GM23338 (cell line): ENCODE measurements around the gene GSTM5. TPM values are rescaled to one million over a fixed set of nuclear protein-coding genes. Genes with fewer than 3 reads are reported as not detected.
"Not testable (repeated sequence)": the region's sequence is repeated elsewhere in the genome, so short reads cannot be mapped to it uniquely, and the experiment has no call there.

Source experiments
- ATAC-seq: fragments of 200-7000 bp; cut with Tn5 transposase; 3 replicates; pipeline ENCODE4 v1.9.1; 2020
- DNase-seq: peaks from one replicate; pipeline ENCODE4 v3.0.0-alpha.2; 2015; ENCODE audit warnings: low spot score
- H2AFZ ChIP-seq: fragments of 200-600 bp; sonication (generic); 2 replicates; pipeline ENCODE4 v1.8.0; 2016; ENCODE audit warnings: antibody characterized with exemption, mild to moderate bottlenecking, moderate library complexity
- H3F3A ChIP-seq: fragments of 200-600 bp; sonication (generic); replicated peaks from 2 replicates; pipeline ENCODE4 v1.8.0; 2017; ENCODE audit warnings: antibody characterized with exemption, mixed run types, low read depth
- H3K27ac ChIP-seq: fragments of 200-600 bp; sonication (generic); 2 replicates; pipeline ENCODE4 v1.6.1; 2016; ENCODE audit warnings: low read depth
- H3K27me3 ChIP-seq: fragments of 200-600 bp; sonication (generic); 2 replicates; pipeline ENCODE4 v1.8.0; 2016; ENCODE audit warnings: mild to moderate bottlenecking, mixed run types, moderate library complexity; ENCODE audit not compliant: insufficient read depth
- H3K36me3 ChIP-seq: fragments of 200-600 bp; sonication (generic); 2 replicates; pipeline ENCODE4 v1.8.0; 2016; ENCODE audit warnings: mild to moderate bottlenecking; ENCODE audit not compliant: insufficient read depth
- H3K4me1 ChIP-seq: fragments of 200-600 bp; sonication (generic); 2 replicates; pipeline ENCODE4 v1.8.0; 2016; ENCODE audit warnings: mild to moderate bottlenecking, moderate library complexity; ENCODE audit not compliant: insufficient read depth
- H3K4me2 ChIP-seq: fragments of 200-600 bp; sonication (generic); 2 replicates; pipeline ENCODE4 v1.7.1; 2017; ENCODE audit warnings: mixed run types
- H3K4me3 ChIP-seq: fragments of 200-600 bp; sonication (generic); 2 replicates; pipeline ENCODE4 v1.6.1; 2016; ENCODE audit warnings: mixed run types
- H3K79me2 ChIP-seq: fragments of 200-600 bp; sonication (generic); replicated peaks from 2 replicates; pipeline ENCODE4 v1.8.0; 2017; ENCODE audit warnings: mild to moderate bottlenecking; ENCODE audit not compliant: insufficient read depth
- H3K9me2 ChIP-seq: fragments of 200-600 bp; sonication (generic); 2 replicates; pipeline ENCODE4 v1.8.0; 2017; ENCODE audit not compliant: insufficient read depth
- H4K20me1 ChIP-seq: fragments of 200-600 bp; sonication (generic); replicated peaks from 2 replicates; pipeline ENCODE4 v1.8.0; 2017; ENCODE audit warnings: mild to moderate bottlenecking; ENCODE audit not compliant: insufficient read depth
- H3K27ac Mint-ChIP-seq: 2 replicates; pipeline ENCODE4 v1.8.0; 2020; ENCODE audit warnings: inconsistent platforms, mild to moderate bottlenecking, moderate library complexity, mixed read lengths
- H3K27me3 Mint-ChIP-seq: 3 replicates; pipeline ENCODE4 v1.8.0; 2022; ENCODE audit warnings: low read depth, mild to moderate bottlenecking, moderate library complexity, mixed read lengths, inconsistent platforms; ENCODE audit not compliant: insufficient read depth, poor library complexity
- H3K36me3 Mint-ChIP-seq: 3 replicates; pipeline ENCODE4 v1.8.0; 2021; ENCODE audit warnings: low read depth, mild to moderate bottlenecking, inconsistent platforms, moderate library complexity, mixed read lengths
- H3K4me1 Mint-ChIP-seq: 3 replicates; pipeline ENCODE4 v1.8.0; 2020; ENCODE audit warnings: mild to moderate bottlenecking, inconsistent platforms, mixed read lengths
- H3K4me3 Mint-ChIP-seq: 3 replicates; pipeline ENCODE4 v1.8.0; 2021; ENCODE audit warnings: moderate library complexity, mild to moderate bottlenecking, inconsistent platforms, mixed read lengths
- H3K9me3 Mint-ChIP-seq: 3 replicates; pipeline ENCODE4 v1.8.0; 2020; ENCODE audit warnings: moderate library complexity, mild to moderate bottlenecking, inconsistent platforms, mixed read lengths
- POLR2AphosphoS5 ChIP-seq: IDR thresholded peaks from 2 replicates; pipeline ENCODE4 v1.6.1; 2016; ENCODE audit warnings: antibody characterized with exemption, low read depth
- polyA plus RNA-seq: library from polyadenylated mRNA; unstranded; fragments of >200 nt; fragmentation: Nextera tagmentation; extraction: Ambion mirVana; gene quantifications from 2 replicates; pipeline ENCODE4 v1.2.1, GENCODE V29; 2016
- total RNA-seq: library from RNA; depleted of rRNA; stranded (reverse); fragments of >200 nt; shearing (Covaris generic); gene quantifications from 2 replicates; pipeline ENCODE4 v1.2.3, GENCODE V29; 2014
- TF ChIP-seq, protein P1 (sequence below): IDR thresholded peaks from one replicate; pipeline ENCODE4 v1.6.1; 2018; ENCODE audit warnings: antibody characterized with exemption; ENCODE audit not compliant: unreplicated experiment
- TF ChIP-seq, protein P2 (sequence below), 2 experiments: fragments of 200-600 bp in 1 of 2; sonication (generic) in 1 of 2; conservative IDR thresholded peaks; 2 replicates each; pipeline versions ENCODE4 v1.5.1 to v1.6.1; 2016 to 2017; ENCODE audit warnings: antibody characterized with exemption in 2 of 2, low read depth in 2 of 2, mild to moderate bottlenecking in 2 of 2, moderate library complexity in 1 of 2
- TF ChIP-seq, protein P3 (sequence below): IDR thresholded peaks from 2 replicates; pipeline ENCODE4 v1.6.1; 2016; ENCODE audit warnings: antibody characterized with exemption

The GSTM5 gene
- total and polyA plus RNA-seq, 2 experiments from 2014 or later = 2.5 to 5.0 TPM

DNA sequence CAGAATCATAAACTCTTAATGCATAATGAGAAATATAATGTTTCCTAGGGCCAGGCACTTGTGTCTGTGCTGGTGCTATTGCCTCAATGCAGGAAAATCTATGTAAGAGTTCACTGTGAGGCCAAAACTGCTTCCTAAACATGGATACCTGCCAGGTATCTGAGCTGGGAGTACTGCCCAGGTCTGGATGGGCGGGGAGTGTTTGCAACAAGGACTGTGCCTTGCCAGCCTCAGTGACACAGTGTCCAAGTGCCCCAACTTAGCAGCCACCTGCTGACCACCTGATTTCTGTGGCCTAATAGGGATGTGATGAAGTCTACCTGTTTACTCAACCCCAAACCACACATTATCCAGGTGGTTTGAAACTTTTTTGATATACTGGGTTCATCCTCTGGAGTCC lies 26.7 kb upstream of the GSTM5 start:
- H3F3A ChIP-seq, H3K9me3 Mint-ChIP-seq, H3K27ac Mint-ChIP-seq, H4K20me1 ChIP-seq, H2AFZ ChIP-seq, DNase-seq, H3K27me3 ChIP-seq, H3K27me3 Mint-ChIP-seq, H3K36me3 ChIP-seq, H3K79me2 ChIP-seq, H3K36me3 Mint-ChIP-seq, H3K4me3 Mint-ChIP-seq, H3K27ac ChIP-seq, ATAC-seq, H3K4me2 ChIP-seq, H3K4me3 ChIP-seq, H3K4me1 ChIP-seq, H3K9me2 ChIP-seq, H3K4me1 Mint-ChIP-seq: not testable (repeated sequence)

DNA sequence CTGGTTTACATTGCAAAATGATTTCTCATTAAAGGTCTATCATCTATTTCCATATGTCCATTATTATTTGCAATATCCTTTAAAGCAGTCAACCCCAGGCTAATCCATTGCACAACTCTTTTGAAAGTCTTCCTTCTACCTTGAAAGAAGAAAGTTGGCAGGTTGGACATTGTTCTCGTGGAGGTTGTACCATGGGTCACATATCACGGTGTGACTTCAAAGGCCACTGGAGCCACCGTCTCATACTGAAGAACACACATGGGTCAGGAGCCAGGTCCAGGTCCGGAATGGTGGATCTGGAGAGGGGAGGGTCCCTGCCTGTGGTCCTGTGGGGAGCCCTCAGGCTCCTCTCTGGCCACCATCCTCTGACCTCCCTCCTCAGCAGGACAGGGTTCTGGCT lies 26.2 kb upstream of the GSTM5 start:
- ATAC-seq, H3K27me3 Mint-ChIP-seq: not testable (repeated sequence)

DNA sequence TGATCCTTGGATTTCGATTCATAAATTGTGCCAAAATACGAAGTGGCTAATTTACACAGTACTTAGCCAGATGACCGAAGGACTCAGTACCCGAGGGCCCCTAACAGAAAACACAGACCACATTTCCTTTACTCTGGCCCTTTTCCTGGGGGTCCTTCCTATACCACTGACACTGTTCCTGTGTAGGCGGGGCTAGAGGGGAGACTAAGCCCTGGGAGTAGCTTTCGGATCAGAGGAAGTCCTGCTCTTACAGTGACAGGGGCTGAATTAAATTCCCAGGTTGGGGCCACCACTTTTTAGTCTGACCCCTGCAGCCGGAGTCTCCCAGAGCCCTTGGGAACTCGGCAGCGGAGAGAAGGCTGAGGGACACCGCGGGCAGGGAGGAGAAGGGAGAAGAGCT lies 24.9 kb upstream of the GSTM5 start:
- H3K27ac ChIP-seq, ATAC-seq, H3K36me3 ChIP-seq, H3K79me2 ChIP-seq, H3K4me2 ChIP-seq, H3K36me3 Mint-ChIP-seq, H3F3A ChIP-seq, DNase-seq, H3K27ac Mint-ChIP-seq, H3K4me1 Mint-ChIP-seq, H3K27me3 ChIP-seq, H3K9me2 ChIP-seq, H2AFZ ChIP-seq, H3K4me1 ChIP-seq, H3K27me3 Mint-ChIP-seq, H3K4me3 Mint-ChIP-seq, H3K9me3 Mint-ChIP-seq, H4K20me1 ChIP-seq, H3K4me3 ChIP-seq: not testable (repeated sequence)

More for the DNA sequence above, 26.2 kb upstream of the GSTM5 start:
- H3K4me1 ChIP-seq, H3F3A ChIP-seq, H3K36me3 Mint-ChIP-seq, H3K9me3 Mint-ChIP-seq, H2AFZ ChIP-seq, H3K4me2 ChIP-seq, H3K27ac ChIP-seq, H3K27ac Mint-ChIP-seq, H3K27me3 ChIP-seq, H3K79me2 ChIP-seq, H3K36me3 ChIP-seq, H3K4me3 Mint-ChIP-seq, H3K4me1 Mint-ChIP-seq, H4K20me1 ChIP-seq, H3K4me3 ChIP-seq, DNase-seq, H3K9me2 ChIP-seq: not testable (repeated sequence)

DNA sequence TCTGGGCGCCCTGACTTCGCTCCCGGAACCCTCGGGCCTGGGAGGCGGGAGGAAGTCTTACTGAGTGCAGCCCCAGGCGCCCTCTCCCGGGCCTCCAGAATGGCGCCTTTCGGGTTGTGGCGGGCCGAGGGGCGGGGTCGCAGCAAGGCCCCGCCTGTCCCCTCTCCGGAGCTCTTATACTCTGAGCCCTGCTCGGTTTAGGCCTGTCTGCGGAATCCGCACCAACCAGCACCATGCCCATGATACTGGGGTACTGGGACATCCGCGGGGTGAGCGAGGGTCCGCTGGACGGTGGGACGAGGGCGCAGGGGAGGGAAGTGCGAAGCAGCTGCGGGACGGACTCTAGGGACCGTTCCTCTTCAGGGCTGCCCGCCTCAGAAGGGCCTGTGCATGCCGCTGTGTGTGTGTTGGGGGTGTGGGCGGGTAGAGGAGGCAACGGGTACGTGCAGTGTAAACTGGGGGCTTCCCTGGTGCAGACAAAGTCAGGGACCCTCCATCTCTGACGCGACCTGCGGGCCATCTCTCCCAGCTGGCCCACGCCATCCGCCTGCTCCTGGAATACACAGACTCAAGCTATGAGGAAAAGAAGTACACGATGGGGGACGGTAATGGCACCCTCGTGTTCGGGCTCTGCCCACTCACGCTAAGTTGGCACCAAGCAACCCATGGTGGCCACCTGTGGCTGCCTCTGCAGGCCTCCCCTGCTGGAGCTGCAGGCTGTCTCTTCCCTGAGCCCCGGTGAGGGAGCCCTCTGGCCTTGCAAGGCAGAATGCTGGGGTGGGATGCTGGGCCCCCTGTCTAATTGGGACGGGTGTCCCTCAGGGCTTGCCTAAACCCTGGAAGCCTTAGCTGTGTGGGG lies 24.2 kb upstream of the GSTM5 start, which contains the start of gene GSTM1:
Gene GSTM1 (plus strand): TSS at position 177 of the 859 bp plus-strand sequence. CDS start 57 bp downstream, at position 234.
- Histone ChIP-seq H3K27ac (no peak within 1 kb of the TSS), H3K36me3 (no peaks in the 10 kb centered on the region)
- no peak for ATAC-seq

More for the DNA sequence above, 24.2 kb upstream of the GSTM5 start, which contains the start of gene GSTM1:
- DNase-seq = no peak
- Histone ChIP-seq H3K4me2 (no peak within 1 kb of the TSS), H3K4me1 (no peaks in the 10 kb centered on the region), H3K9me2 (no peaks in the 10 kb centered on the region), H4K20me1 (no peaks in the 10 kb centered on the region), H3K4me3 (no peak within 1 kb of the TSS), H3K79me2 (no peaks in the 10 kb centered on the region), H3K27me3 (no peaks in the 10 kb centered on the region), H2AFZ (no peak within 1 kb of the TSS), H3F3A (no peaks in the 10 kb centered on the region)
- Mint-ChIP-seq H3K27me3 (no peaks in the 10 kb centered on the region), H3K36me3 (no peaks in the 10 kb centered on the region), H3K4me1 (no peaks in the 10 kb centered on the region), H3K27ac (no peak within 1 kb of the TSS), H3K4me3 (no peak within 1 kb of the TSS), H3K9me3 (no peaks in the 10 kb centered on the region)
- TF ChIP-seq POLR2AphosphoS5 = no peak
- TF ChIP-seq, protein P1, sequence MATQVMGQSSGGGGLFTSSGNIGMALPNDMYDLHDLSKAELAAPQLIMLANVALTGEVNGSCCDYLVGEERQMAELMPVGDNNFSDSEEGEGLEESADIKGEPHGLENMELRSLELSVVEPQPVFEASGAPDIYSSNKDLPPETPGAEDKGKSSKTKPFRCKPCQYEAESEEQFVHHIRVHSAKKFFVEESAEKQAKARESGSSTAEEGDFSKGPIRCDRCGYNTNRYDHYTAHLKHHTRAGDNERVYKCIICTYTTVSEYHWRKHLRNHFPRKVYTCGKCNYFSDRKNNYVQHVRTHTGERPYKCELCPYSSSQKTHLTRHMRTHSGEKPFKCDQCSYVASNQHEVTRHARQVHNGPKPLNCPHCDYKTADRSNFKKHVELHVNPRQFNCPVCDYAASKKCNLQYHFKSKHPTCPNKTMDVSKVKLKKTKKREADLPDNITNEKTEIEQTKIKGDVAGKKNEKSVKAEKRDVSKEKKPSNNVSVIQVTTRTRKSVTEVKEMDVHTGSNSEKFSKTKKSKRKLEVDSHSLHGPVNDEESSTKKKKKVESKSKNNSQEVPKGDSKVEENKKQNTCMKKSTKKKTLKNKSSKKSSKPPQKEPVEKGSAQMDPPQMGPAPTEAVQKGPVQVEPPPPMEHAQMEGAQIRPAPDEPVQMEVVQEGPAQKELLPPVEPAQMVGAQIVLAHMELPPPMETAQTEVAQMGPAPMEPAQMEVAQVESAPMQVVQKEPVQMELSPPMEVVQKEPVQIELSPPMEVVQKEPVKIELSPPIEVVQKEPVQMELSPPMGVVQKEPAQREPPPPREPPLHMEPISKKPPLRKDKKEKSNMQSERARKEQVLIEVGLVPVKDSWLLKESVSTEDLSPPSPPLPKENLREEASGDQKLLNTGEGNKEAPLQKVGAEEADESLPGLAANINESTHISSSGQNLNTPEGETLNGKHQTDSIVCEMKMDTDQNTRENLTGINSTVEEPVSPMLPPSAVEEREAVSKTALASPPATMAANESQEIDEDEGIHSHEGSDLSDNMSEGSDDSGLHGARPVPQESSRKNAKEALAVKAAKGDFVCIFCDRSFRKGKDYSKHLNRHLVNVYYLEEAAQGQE = no peak
- TF ChIP-seq, protein P2, sequence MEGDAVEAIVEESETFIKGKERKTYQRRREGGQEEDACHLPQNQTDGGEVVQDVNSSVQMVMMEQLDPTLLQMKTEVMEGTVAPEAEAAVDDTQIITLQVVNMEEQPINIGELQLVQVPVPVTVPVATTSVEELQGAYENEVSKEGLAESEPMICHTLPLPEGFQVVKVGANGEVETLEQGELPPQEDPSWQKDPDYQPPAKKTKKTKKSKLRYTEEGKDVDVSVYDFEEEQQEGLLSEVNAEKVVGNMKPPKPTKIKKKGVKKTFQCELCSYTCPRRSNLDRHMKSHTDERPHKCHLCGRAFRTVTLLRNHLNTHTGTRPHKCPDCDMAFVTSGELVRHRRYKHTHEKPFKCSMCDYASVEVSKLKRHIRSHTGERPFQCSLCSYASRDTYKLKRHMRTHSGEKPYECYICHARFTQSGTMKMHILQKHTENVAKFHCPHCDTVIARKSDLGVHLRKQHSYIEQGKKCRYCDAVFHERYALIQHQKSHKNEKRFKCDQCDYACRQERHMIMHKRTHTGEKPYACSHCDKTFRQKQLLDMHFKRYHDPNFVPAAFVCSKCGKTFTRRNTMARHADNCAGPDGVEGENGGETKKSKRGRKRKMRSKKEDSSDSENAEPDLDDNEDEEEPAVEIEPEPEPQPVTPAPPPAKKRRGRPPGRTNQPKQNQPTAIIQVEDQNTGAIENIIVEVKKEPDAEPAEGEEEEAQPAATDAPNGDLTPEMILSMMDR (conservative IDR thresholded peaks at IDR 0.05; ENCODE audit: low read depth in 2 of 2) = no peak
- TF ChIP-seq, protein P3, sequence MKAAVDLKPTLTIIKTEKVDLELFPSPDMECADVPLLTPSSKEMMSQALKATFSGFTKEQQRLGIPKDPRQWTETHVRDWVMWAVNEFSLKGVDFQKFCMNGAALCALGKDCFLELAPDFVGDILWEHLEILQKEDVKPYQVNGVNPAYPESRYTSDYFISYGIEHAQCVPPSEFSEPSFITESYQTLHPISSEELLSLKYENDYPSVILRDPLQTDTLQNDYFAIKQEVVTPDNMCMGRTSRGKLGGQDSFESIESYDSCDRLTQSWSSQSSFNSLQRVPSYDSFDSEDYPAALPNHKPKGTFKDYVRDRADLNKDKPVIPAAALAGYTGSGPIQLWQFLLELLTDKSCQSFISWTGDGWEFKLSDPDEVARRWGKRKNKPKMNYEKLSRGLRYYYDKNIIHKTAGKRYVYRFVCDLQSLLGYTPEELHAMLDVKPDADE = no peak
